ENCODE measurements around the gene PRPF40A. TPM values are rescaled to one million over a fixed set of nuclear protein-coding genes. Genes with fewer than 3 reads are reported as not detected.

The PRPF40A gene
- total and polyA plus RNA-seq, 9 of the 15 experiments (the other 6 are each of a cell fraction or from before 2014, with no cell fraction given): 168 to 304 (median 264) TPM

- H4K20me1 ChIP-seq (replicated peaks; ENCODE audit: control insufficient read depth, insufficient read depth, low read length): no peaks in the 10 kb centered on the region
- no TSS peak for BruUV-seq (replicated peaks)
- FAIRE-seq (no peak), DNase-seq (ENCODE audit: extremely low read depth in 1 of 4, low spot score in 3 of 4) (no peak), ATAC-seq (no peak)
- H3K27me3 ChIP-seq (ENCODE audit: control insufficient read depth in 2 of 2, insufficient read depth in 2 of 2, low read length in 2 of 2): peaks cover 17 to 23% of the 10 kb centered on the region in 2 experiments; a peak in 4 of 5 replicates
- H3K9me1 ChIP-seq (ENCODE audit: control insufficient read depth, insufficient read depth, low read length): no peaks in the 10 kb centered on the region
- H3K4me1 ChIP-seq (replicated peaks in 1 of 2; ENCODE audit: control insufficient read depth in 2 of 2, insufficient read depth in 2 of 2, low read length in 2 of 2): no peaks in the 10 kb centered on the region
- H3K36me3 ChIP-seq (ENCODE audit: control insufficient read depth, insufficient read depth, low read length): no peaks in the 10 kb centered on the region
- H3K79me2 ChIP-seq (ENCODE audit: control insufficient read depth, insufficient read depth, low read length): no peaks in the 10 kb centered on the region
- no peak overlapping the region for H3K27ac ChIP-seq (ENCODE audit: extremely low read depth, low read depth, low read length)
- H3K4me2 ChIP-seq (ENCODE audit: insufficient read depth, low read length): no peak overlapping the region
- no peak overlapping the region for H3K4me3 ChIP-seq
- TF ChIP-seq ADNP (tag; IDR thresholded peaks at IDR 0.05) (no peak), HIVEP1 (CRISPR knock-in tag; IDR thresholded peaks at IDR 0.05) (no peak)
- 0% methylated on average over 2 of the region's 2 CpGs for WGBS (ENCODE audit: insufficient coverage, low coverage, missing lambda C conversion rate)
- in situ Hi-C loops (cut with MboI) (no loop called here), intact Hi-C loops (cut with micrococcal nuclease) (no loop called here)
- no peak overlapping the region for H2AFZ ChIP-seq (ENCODE audit: low read depth, low read length)
- ChIA-PET CTCF (ENCODE audit: low intra/inter-chr PET ratio) (no interaction called here), POLR2A (interaction anchor here (1.1 kb wide), 1 partner anchor 10 kb away, joined by 3 read pairs; no protein-coding TSS in a partner anchor)
- H3K9ac ChIP-seq (ENCODE audit: insufficient read depth in 1 of 2, low read depth in 2 of 2, low read length in 2 of 2): no peak overlapping the region
- no peaks in the 10 kb centered on the region for H3K9me3 ChIP-seq (replicated peaks; ENCODE audit: control insufficient read depth, insufficient read depth, low read depth, low read length)
Observed at GRCh38 chr2:152609154-152609553, 108.1 kb downstream of the PRPF40A start.

- in situ Hi-C loops (cut with MboI) (no loop called here), intact Hi-C loops (cut with micrococcal nuclease) (no loop called here)
- CTCF ChIA-PET (ENCODE audit: low intra/inter-chr PET ratio): interaction anchor here (0.7 kb wide), 1 partner anchor 231 kb away, joined by 6 read pairs; no protein-coding TSS in a partner anchor
- BruUV-seq (replicated peaks): no TSS peak
- Histone ChIP-seq H3K36me3 (ENCODE audit: control insufficient read depth, insufficient read depth, low read length) (no peaks in the 10 kb centered on the region), H3K4me3 (no peak overlapping the region), H3K4me2 (ENCODE audit: insufficient read depth, low read length) (no peak overlapping the region), H3K4me1 (replicated peaks in 1 of 2; ENCODE audit: control insufficient read depth in 2 of 2, insufficient read depth in 2 of 2, low read length in 2 of 2) (no peaks in the 10 kb centered on the region), H3K27me3 (ENCODE audit: control insufficient read depth in 2 of 2, insufficient read depth in 2 of 2, low read length in 2 of 2) (peaks cover 19 to 27% of the 10 kb centered on the region in 2 experiments; a peak in 4 of 5 replicates), H3K27ac (ENCODE audit: extremely low read depth, low read depth, low read length) (no peak overlapping the region), H3K9ac (ENCODE audit: insufficient read depth in 1 of 2, low read depth in 2 of 2, low read length in 2 of 2) (no peak overlapping the region), H3K9me1 (ENCODE audit: control insufficient read depth, insufficient read depth, low read length) (no peaks in the 10 kb centered on the region), H2AFZ (ENCODE audit: low read depth, low read length) (no peak overlapping the region), H3K9me3 (replicated peaks; ENCODE audit: control insufficient read depth, insufficient read depth, low read depth, low read length) (no peaks in the 10 kb centered on the region), H4K20me1 (replicated peaks; ENCODE audit: control insufficient read depth, insufficient read depth, low read length) (no peaks in the 10 kb centered on the region), H3K79me2 (ENCODE audit: control insufficient read depth, insufficient read depth, low read length) (no peaks in the 10 kb centered on the region)
- POLR2A ChIA-PET: interaction anchor here (1.1 kb wide), 1 partner anchor 12 kb away, joined by 3 read pairs; no protein-coding TSS in a partner anchor
- ATAC-seq (no peak), FAIRE-seq (no peak), DNase-seq (ENCODE audit: extremely low read depth in 1 of 4, low spot score in 3 of 4) (no peak)
- under 1% methylated on average over 7 of the region's 7 CpGs for WGBS (ENCODE audit: insufficient coverage, low coverage, missing lambda C conversion rate)
- TF ChIP-seq, protein P1, sequence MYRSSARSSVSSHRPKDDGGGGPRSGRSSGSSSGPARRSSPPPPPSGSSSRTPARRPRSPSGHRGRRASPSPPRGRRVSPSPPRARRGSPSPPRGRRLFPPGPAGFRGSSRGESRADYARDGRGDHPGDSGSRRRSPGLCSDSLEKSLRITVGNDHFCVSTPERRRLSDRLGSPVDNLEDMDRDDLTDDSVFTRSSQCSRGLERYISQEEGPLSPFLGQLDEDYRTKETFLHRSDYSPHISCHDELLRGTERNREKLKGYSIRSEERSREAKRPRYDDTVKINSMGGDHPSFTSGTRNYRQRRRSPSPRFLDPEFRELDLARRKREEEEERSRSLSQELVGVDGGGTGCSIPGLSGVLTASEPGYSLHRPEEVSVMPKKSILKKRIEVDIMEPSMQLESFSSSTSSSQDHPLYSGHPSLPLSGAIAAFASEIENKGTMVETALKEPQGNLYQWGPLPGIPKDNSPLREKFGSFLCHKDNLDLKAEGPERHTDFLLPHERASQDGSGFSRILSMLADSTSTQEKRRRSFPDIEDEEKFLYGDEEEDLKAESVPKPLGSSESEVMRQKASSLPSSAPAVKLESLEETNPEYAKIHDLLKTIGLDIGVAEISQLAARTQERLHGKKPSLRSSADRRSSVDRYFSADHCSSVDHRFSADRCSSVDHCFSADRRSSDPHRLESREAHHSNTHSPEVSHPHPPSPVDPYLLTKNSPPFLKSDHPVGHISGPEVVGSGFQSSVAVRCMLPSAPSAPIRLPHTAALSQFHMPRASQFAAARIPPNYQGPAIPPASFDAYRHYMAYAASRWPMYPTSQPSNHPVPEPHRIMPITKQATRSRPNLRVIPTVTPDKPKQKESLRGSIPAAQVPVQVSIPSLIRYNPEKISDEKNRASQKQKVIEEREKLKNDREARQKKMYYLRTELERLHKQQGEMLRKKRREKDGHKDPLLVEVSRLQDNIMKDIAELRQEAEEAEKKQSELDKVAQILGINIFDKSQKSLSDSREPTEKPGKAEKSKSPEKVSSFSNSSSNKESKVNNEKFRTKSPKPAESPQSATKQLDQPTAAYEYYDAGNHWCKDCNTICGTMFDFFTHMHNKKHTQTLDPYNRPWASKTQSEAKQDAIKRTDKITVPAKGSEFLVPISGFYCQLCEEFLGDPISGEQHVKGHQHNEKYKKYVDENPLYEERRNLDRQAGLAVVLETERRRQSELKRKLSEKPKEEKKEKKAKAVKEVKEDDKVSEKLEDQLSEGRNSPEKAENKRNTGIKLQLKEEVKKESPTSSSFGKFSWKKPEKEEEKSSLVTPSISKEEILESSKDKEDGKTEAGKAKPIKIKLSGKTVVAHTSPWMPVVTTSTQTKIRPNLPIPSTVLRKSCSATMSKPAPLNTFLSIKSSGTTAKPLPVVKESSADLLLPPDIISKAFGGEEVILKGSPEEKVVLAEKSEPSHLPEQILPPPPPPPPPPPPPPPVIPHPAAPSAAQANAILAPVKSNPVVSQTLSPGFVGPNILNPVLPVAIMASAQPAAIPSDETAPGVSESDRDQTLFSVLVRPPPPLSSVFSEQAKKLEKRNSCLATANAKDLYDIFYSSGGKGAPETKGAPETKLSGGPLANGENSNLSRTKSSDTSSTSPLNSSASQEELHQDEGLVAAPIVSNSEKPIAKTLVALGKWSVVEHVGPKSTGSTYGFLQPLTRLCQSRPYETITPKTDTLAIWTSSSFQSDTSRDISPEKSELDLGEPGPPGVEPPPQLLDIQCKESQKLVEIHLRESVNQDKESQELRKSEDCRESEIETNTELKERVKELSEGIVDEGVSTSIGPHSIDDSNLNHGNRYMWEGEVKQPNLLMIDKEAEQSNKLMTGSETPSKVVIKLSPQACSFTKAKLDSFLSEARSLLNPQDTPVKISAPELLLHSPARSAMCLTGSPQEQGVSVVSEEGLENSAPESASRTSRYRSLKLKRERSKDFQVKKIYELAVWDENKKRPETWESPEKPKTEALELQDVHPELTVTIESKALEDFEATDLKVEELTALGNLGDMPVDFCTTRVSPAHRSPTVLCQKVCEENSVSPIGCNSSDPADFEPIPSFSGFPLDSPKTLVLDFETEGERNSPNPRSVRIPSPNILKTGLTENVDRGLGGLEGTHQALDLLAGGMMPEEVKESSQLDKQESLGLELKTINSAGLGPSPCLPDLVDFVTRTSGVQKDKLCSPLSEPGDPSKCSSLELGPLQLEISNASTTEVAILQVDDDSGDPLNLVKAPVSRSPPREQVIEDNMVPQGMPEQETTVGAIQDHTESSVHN (IDR thresholded peaks at IDR 0.05; ENCODE audit: borderline replicate concordance in 1 of 2, low read depth in 1 of 2): no peak
- TF ChIP-seq ZNF263 (CRISPR knock-in tag; IDR thresholded peaks at IDR 0.05; ENCODE audit: borderline replicate concordance) (no peak), BHLHE40 (IDR thresholded peaks at IDR 0.05; ENCODE audit: low read length) (no peak)
Observed at GRCh38 chr2:152607793-152608300, 109.4 kb downstream of the PRPF40A start.
